Measurements from ENCODE around the gene WASF3. TPM values are rescaled to one million over a fixed set of nuclear protein-coding genes. Genes with fewer than 3 reads are reported as not detected.

The WASF3 gene
- total RNA-seq, 2 donors from 2014 or later: 16.1 to 17.8 TPM

GRCh38 chr13:26584713-26585112 lies 27.2 kb downstream of the WASF3 start:
- intact Hi-C loops (cut with DNase I): no loop called here
- no peak for DNase-seq

GRCh38 chr13:26585136-26585535 lies 27.7 kb downstream of the WASF3 start:
- ATAC-seq (no peak), DNase-seq (no peak)
- intact Hi-C loops (cut with DNase I): no loop called here

More at GRCh38 chr13:26584713-26585112, 27.2 kb downstream of the WASF3 start:
- peak in 1 of 2 donors; percentile 73 for ATAC-seq

- no peak for ATAC-seq
- intact Hi-C loops (cut with DNase I): no loop called here
- no peak for DNase-seq
Observed at GRCh38 chr13:26587251-26587650, 29.8 kb downstream of the WASF3 start.

- DNase-seq (no peak), ATAC-seq (no peak)
- intact Hi-C loops (cut with DNase I): no loop called here
Observed at GRCh38 chr13:26589226-26589625, 31.7 kb downstream of the WASF3 start.

GRCh38 chr13:26589754-26590153 lies 32.3 kb downstream of the WASF3 start:
- ATAC-seq (no peak), DNase-seq (peak; percentile 42)
- intact Hi-C loops (cut with DNase I): no loop called here

- no peak for ATAC-seq
- intact Hi-C loops (cut with DNase I): no loop called here
- no peak for DNase-seq
Observed at GRCh38 chr13:26590379-26590778, 32.9 kb downstream of the WASF3 start.

- ATAC-seq (no peak), DNase-seq (no peak)
- intact Hi-C loops (cut with DNase I): no loop called here
Observed at GRCh38 chr13:26590951-26591350, 33.5 kb downstream of the WASF3 start.

GRCh38 chr13:26591672-26592071 lies 34.2 kb downstream of the WASF3 start:
- intact Hi-C loops (cut with DNase I): no loop called here
- ATAC-seq (no peak), DNase-seq (no peak)

- intact Hi-C loops (cut with DNase I): no loop called here
- ATAC-seq (no peak), DNase-seq (no peak)
Observed at GRCh38 chr13:26593661-26594060, 36.2 kb downstream of the WASF3 start.

- ATAC-seq (no peak), DNase-seq (no peak)
- intact Hi-C loops (cut with DNase I): no loop called here
Observed at GRCh38 chr13:26594363-26594762, 36.9 kb downstream of the WASF3 start.

GRCh38 chr13:26596458-26596857 lies 39.0 kb downstream of the WASF3 start:
- no peak for DNase-seq
- no peak for ATAC-seq
- intact Hi-C loops (cut with DNase I): no loop called here

- intact Hi-C loops (cut with DNase I): no loop called here
- DNase-seq (no peak), ATAC-seq (no peak)
Observed at GRCh38 chr13:26599403-26599802, 41.9 kb downstream of the WASF3 start.

- DNase-seq (no peak), ATAC-seq (no peak)
- intact Hi-C loops (cut with DNase I): no loop called here
Observed at GRCh38 chr13:26599860-26600259, 42.4 kb downstream of the WASF3 start.

- DNase-seq: no peak
- intact Hi-C loops (cut with DNase I): no loop called here
- no peak for ATAC-seq
Observed at GRCh38 chr13:26600343-26600742, 42.9 kb downstream of the WASF3 start.

- ATAC-seq: no peak
- intact Hi-C loops (cut with DNase I): no loop called here
- DNase-seq: no peak
Observed at GRCh38 chr13:26601669-26602068, 44.2 kb downstream of the WASF3 start.

- DNase-seq: no peak
- intact Hi-C loops (cut with DNase I): no loop called here
- ATAC-seq: no peak
Observed at GRCh38 chr13:26602783-26603182, 45.3 kb downstream of the WASF3 start.

- intact Hi-C loops (cut with DNase I): no loop called here
- DNase-seq: peak; percentile 56
Observed at GRCh38 chr13:26604784-26605545, 47.5 kb downstream of the WASF3 start.

GRCh38 chr13:26605845-26606244 lies 48.4 kb downstream of the WASF3 start:
- no peak for ATAC-seq
- intact Hi-C loops (cut with DNase I): no loop called here
- no peak for DNase-seq

More at GRCh38 chr13:26604784-26605545, 47.5 kb downstream of the WASF3 start:
- ATAC-seq: peak; percentile 72 to 89

- ATAC-seq: no peak
- intact Hi-C loops (cut with DNase I): no loop called here
- no peak for DNase-seq
Observed at GRCh38 chr13:26606631-26607030, 49.1 kb downstream of the WASF3 start.

- intact Hi-C loops (cut with DNase I): no loop called here
- no peak for ATAC-seq
- no peak for DNase-seq
Observed at GRCh38 chr13:26614721-26615120, 57.2 kb downstream of the WASF3 start.

- no peak for DNase-seq
- peak in 1 of 2 donors; percentile 65 for ATAC-seq
- intact Hi-C loops (cut with DNase I): no loop called here
Observed at GRCh38 chr13:26616126-26616525, 58.6 kb downstream of the WASF3 start.
